Lung (tissue), 12 donors: ENCODE results near the gene PHAX. TPM values are rescaled to one million over a fixed set of nuclear protein-coding genes. Genes with fewer than 3 reads are reported as not detected.
"Not testable (repeated sequence)": the region's sequence is repeated elsewhere in the genome, so short reads cannot be mapped to it uniquely, and the experiment has no call there.

Source experiments
- ATAC-seq: fragments of 200-7000 bp; cut with Tn5 transposase; one replicate; pipeline ENCODE4 v1.9.1; 2020; ENCODE audit warnings: moderate number of reproducible peaks; ENCODE audit not compliant: insufficient read depth, low FRiP score
- DNase-seq, 3 donors: peaks; one replicate each; pipeline ENCODE4 v3.0.0-alpha.2; 2013 to 2017
- H3K27ac ChIP-seq, 2 donors: one replicate each; pipeline ENCODE4 v1.5.1; 2013; ENCODE audit warnings: mild to moderate bottlenecking in 2 of 2, moderate library complexity in 2 of 2, control low read depth in 1 of 2, inconsistent platforms in 1 of 2, low read depth in 1 of 2, low read length in 1 of 2
- H3K27me3 ChIP-seq, 3 donors: one replicate each; pipeline ENCODE4 v1.5.1; 2013; ENCODE audit warnings: low read length in 2 of 3; ENCODE audit not compliant: control insufficient read depth in 3 of 3, insufficient read depth in 3 of 3
- H3K36me3 ChIP-seq, 4 donors: one replicate each; pipeline ENCODE4 v1.5.1; 2013; ENCODE audit warnings: low read length in 4 of 4, mild to moderate bottlenecking in 1 of 4, moderate library complexity in 1 of 4; ENCODE audit not compliant: control insufficient read depth in 4 of 4, insufficient read depth in 4 of 4
- H3K4me1 ChIP-seq, 5 donors: one replicate each; pipeline ENCODE4 v1.5.1; 2013; ENCODE audit warnings: low read length in 5 of 5, mild to moderate bottlenecking in 2 of 5, moderate library complexity in 1 of 5; ENCODE audit not compliant: control insufficient read depth in 5 of 5, insufficient read depth in 5 of 5
- H3K4me3 ChIP-seq: one replicate; pipeline ENCODE4 v1.5.1; 2013; ENCODE audit warnings: mild to moderate bottlenecking, control low read depth, moderate library complexity
- H3K9ac ChIP-seq, 2 donors: one replicate each; pipeline ENCODE4 v1.5.1; 2013; ENCODE audit warnings: low read length in 2 of 2, control low read depth in 1 of 2; ENCODE audit not compliant: insufficient read depth in 1 of 2
- H3K9me3 ChIP-seq, 4 donors: one replicate each; pipeline ENCODE4 v1.5.1; 2013; ENCODE audit warnings: low read length in 3 of 4, mild to moderate bottlenecking in 1 of 4, moderate library complexity in 1 of 4; ENCODE audit not compliant: control insufficient read depth in 4 of 4, insufficient read depth in 3 of 4
- WGBS, 2 donors: extraction: QIAGEN DNeasy Blood & Tissue Kit; methylation state at CpG; one replicate each; pipeline ENCODE4 v1.1.7; 2013; 5-methylcytosine and 5-hydroxymethylcytosine counted together
- polyA plus RNA-seq, 2 donors: library from polyadenylated mRNA; stranded (reverse); fragments of 200-250 nt; gene quantifications; one replicate each; pipeline ENCODE4 v1.2.1, GENCODE V29; 2013
- total RNA-seq, 2 donors: library from RNA; depleted of rRNA in 1 of 2; stranded (reverse); fragments of >200 nt in 1 of 2; gene quantifications; one replicate each; pipeline ENCODE4 v1.2.1, GENCODE V29; 2014 to 2021
- TF ChIP-seq, protein P1 (sequence below): IDR thresholded peaks from 2 replicates; pipeline ENCODE4 v1.5.1; 2012; ENCODE audit warnings: mild to moderate bottlenecking; ENCODE audit errors: control extremely low read depth, extremely low read depth
- donor health status: control.
- donor health status: control.
- donor health status: Bipolar disorder and iron deficiency.
- donor health status: healthy.
- donor health status: DM: yes; HTN: yes; CAD: no.

PHAX gene
- total and polyA plus RNA-seq, 4 donors = 12.8 to 57.3 (median 18.0) TPM

DNA sequence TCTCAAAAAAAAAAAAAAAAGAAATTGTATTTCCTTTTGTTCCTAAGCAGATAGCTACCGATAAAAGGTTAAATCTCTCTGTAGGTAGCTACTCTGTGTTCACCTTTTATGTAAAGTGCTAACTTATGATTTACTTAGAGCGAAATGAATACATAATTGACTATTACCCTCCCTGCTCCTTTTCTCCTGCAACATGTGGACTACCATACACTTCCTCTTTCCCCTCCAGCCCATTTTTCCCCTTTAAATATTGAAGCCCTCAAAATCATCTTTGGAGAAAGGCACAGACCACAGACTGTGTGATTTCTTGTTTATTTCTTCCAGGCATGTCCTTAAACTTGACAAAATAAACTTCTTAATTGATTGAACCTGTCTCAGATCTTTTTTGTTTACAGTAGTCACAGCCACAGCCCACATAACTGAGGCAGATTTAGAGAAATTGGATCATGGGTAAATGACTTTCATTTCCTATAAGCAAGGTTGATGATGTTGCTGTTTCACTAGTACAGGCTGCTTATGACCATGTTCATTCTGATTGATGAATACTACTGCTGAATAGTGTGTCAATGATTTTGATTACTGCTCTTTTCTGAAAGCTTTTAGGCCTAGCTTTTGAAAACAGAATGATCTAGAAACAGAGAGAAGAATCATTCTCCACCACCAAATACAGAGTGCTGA, 59.2 kb downstream of the PHAX start:
- H3K9ac ChIP-seq = no peak overlapping the region
- DNase-seq (no peak), ATAC-seq (no peak)
- H3K4me3 ChIP-seq = no peak overlapping the region
- H3K36me3 ChIP-seq = no peaks in the 10 kb centered on the region
- WGBS, 2 donors = 89 to 92% methylated on average over 2 of the region's 2 CpGs
- H3K27me3 ChIP-seq = no peaks in the 10 kb centered on the region
- no peaks in the 10 kb centered on the region for H3K9me3 ChIP-seq
- TF ChIP-seq, protein P1, sequence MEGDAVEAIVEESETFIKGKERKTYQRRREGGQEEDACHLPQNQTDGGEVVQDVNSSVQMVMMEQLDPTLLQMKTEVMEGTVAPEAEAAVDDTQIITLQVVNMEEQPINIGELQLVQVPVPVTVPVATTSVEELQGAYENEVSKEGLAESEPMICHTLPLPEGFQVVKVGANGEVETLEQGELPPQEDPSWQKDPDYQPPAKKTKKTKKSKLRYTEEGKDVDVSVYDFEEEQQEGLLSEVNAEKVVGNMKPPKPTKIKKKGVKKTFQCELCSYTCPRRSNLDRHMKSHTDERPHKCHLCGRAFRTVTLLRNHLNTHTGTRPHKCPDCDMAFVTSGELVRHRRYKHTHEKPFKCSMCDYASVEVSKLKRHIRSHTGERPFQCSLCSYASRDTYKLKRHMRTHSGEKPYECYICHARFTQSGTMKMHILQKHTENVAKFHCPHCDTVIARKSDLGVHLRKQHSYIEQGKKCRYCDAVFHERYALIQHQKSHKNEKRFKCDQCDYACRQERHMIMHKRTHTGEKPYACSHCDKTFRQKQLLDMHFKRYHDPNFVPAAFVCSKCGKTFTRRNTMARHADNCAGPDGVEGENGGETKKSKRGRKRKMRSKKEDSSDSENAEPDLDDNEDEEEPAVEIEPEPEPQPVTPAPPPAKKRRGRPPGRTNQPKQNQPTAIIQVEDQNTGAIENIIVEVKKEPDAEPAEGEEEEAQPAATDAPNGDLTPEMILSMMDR = no peak
- no peaks in the 10 kb centered on the region for H3K4me1 ChIP-seq
- no peak overlapping the region for H3K27ac ChIP-seq

DNA sequence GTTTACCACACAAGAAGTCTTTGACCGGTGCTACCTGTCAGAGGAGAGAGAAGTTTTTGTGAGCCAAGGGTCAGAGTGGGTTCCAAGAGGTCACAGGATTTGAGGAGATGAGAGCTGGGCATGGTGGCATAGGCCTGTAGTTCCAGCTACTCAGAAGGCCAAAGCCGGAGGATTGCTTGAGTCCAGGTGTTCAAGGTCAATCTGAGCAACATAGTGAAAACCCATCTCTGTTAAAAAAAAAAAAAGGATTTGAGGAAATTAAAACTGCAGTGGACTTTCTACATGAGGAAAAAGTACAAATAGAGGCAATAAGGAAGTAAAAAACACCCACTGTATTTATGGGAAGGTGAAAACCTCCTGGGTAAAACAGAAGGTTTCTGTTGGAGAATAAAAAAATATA, 63.8 kb downstream of the PHAX start:
- Histone ChIP-seq H3K27ac (no peak overlapping the region), H3K36me3 (no peaks in the 10 kb centered on the region), H3K4me3 (no peak overlapping the region), H3K9me3 (peaks cover 0 to 2% (median under 1%) of the 10 kb centered on the region in 4 donors), H3K9ac (no peak overlapping the region), H3K27me3 (no peaks in the 10 kb centered on the region), H3K4me1 (no peaks in the 10 kb centered on the region)
- ATAC-seq (no peak), DNase-seq (no peak)
- TF ChIP-seq, protein P1 = no peak
- 81 to 82% methylated on average over 2 of the region's 2 CpGs for WGBS, 2 donors

DNA sequence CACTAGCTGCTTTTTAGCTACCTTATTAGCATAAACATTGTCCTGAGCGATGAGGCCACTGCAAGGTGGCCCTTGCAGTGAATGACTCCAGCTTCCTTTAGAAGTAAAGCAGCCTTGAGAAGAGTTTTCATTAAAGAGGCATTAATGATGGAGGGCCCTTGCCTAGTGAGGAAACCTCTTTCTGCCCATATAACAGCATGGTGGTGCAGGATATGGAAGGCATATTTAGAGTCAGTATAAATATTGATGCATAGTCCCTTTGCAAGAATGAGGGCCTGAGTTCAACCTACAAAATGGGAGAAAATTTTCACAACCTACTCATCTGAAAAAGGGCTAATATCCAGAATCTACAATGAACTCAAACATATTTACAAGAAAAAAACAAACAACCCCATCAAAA, 69.4 kb downstream of the PHAX start:
- ATAC-seq, H3K4me1 ChIP-seq, H3K36me3 ChIP-seq, H3K27ac ChIP-seq, H3K4me3 ChIP-seq, DNase-seq, H3K9ac ChIP-seq, H3K27me3 ChIP-seq, H3K9me3 ChIP-seq: not testable (repeated sequence)
- 98 to 100% methylated on average over 1 of the region's 1 CpG for WGBS, 2 donors

DNA sequence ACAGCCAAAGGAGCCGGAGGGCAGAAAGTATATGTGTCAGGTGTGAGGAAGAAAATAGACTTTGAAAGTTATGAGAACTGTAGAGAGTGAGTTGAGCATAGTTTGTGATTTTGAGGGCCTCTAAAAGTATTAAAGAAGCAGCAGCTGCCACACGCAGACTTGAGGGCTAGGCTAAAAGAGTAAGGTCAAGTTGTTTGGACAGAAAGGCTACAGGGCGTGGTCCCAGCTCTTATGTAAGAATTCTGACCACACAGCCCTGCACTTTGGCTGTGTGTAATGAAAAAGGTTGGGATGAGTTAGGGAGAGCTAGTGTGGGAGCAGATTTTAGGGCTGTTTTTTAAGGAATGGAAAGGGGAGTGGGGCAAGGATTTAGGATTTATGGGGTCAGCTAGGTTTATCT, 70.9 kb downstream of the PHAX start:
- 63 to 79% methylated on average over 3 of the region's 3 CpGs for WGBS, 2 donors
- not testable (repeated sequence) for H3K27ac ChIP-seq, H3K4me1 ChIP-seq, H3K4me3 ChIP-seq, ATAC-seq, H3K27me3 ChIP-seq, DNase-seq, H3K36me3 ChIP-seq, H3K9ac ChIP-seq, H3K9me3 ChIP-seq
